SK-N-SH (cell line): ENCODE data around the gene UBE2N.

Experiments
- CTCF ChIP-seq: fragments of 200-600 bp; sonication (generic); IDR thresholded peaks from 2 replicates; pipeline ENCODE4 v1.6.1; 2017; ENCODE audit warnings: antibody characterized with exemption, mild to moderate bottlenecking, moderate library complexity
- FOXM1 ChIP-seq: IDR thresholded peaks from 2 replicates; pipeline ENCODE4 v1.4.0; 2012; ENCODE audit warnings: low read depth, mild to moderate bottlenecking
- POLR2AphosphoS5 ChIP-seq: IDR thresholded peaks from 2 replicates; pipeline ENCODE4 v1.6.1; 2012; ENCODE audit warnings: low read depth, low read length
- REST ChIP-seq: IDR thresholded peaks from 2 replicates; pipeline ENCODE4 v1.6.1; 2012; ENCODE audit warnings: mild to moderate bottlenecking, low read depth, low read length, moderate library complexity
- ZBTB33 ChIP-seq: IDR thresholded peaks from 2 replicates; pipeline ENCODE4 v1.4.0; 2012; ENCODE audit warnings: low read depth, borderline replicate concordance

DNA sequence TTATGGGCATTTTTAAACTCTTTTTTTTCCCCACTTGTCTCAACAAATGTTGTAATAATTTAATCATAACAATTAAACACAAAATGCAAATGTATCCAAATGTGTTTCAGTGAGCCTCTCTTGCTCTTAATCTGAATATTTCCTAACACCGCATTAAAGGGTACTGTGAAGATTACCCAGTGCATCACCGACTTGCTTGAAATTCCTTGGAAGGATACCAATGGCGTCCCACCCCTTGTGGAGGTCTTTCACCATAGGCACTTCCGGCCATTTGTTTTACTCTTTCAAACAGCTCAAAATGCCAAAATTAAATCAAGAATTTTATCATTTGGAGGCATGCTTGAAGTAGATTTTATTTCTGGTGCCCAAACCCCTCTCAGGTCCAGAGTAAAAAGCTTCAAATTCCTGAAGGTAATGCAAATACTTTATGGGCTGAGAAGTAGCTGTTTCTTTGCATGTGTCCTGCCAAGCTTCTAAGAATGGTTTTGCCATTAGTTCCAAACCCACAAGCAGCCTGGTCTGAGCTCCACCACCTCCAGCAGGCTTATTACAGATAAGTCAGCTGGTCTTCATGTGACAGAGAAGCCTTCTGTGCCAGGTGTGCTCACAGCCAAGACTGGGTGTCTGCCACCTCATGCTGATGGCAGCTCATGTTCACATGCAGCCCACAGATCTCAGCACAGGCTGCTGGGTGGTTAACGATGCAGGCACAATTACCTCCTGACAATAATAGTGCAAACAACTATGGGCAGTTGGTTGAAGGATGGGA lies 80.4 kb downstream of the UBE2N start:
- TF ChIP-seq POLR2AphosphoS5, result no peak
- TF ChIP-seq CTCF, result no peak
- no peak for TF ChIP-seq FOXM1
- no peak for TF ChIP-seq REST
- TF ChIP-seq ZBTB33, result no peak
